Activated naive CD4-positive, alpha-beta T cell treated with anti-CD3 and anti-CD28 coated beads, Interleukin-2, amount 50 U/mL, for 24 hours (primary cell): ENCODE results near the gene SNX8.

Experiments used
- H3K27ac Mint-ChIP-seq: one replicate; pipeline ENCODE4 v1.8.0; 2021; ENCODE audit warnings: mild to moderate bottlenecking, mixed read lengths
- H3K27me3 Mint-ChIP-seq: one replicate; pipeline ENCODE4 v1.8.0; 2021; ENCODE audit warnings: mixed read lengths
- H3K36me3 Mint-ChIP-seq: one replicate; pipeline ENCODE4 v1.8.0; 2021; ENCODE audit warnings: mixed read lengths
- H3K4me1 Mint-ChIP-seq: one replicate; pipeline ENCODE4 v1.8.0; 2021; ENCODE audit warnings: mixed read lengths
- H3K4me3 Mint-ChIP-seq: one replicate; pipeline ENCODE4 v1.8.0; 2021; ENCODE audit warnings: mild to moderate bottlenecking, mixed read lengths
- H3K9me3 Mint-ChIP-seq: one replicate; pipeline ENCODE4 v1.8.0; 2021; ENCODE audit warnings: mixed read lengths

SNX8 gene

DNA sequence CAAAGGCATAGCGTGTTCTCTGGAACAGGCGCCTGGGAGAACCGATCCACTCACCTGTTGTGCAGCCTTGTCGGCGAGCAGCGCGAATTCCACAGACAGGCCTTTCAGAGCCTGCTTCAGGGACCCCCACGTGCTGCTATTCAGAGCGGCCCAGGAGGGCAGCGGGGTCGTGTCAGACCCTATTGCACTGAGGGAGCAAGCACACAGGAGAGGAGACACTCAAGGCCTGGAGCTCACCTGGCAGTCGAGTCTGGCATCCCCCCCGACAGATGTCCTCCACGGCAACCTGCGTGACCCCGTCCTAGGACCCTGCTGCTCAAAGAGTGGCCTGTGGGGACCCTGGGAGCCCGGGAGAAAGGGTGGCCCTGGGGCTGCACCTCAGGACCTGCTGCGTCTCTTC is 51.1 kb downstream of the SNX8 start:
- no peaks in the 10 kb centered on the region for H3K27me3 Mint-ChIP-seq
- no peak overlapping the region for H3K4me3 Mint-ChIP-seq
- peaks cover 5% of the 10 kb centered on the region for H3K36me3 Mint-ChIP-seq
- no peaks in the 10 kb centered on the region for H3K9me3 Mint-ChIP-seq
- no peak overlapping the region for H3K27ac Mint-ChIP-seq
- peaks cover 9% of the 10 kb centered on the region for H3K4me1 Mint-ChIP-seq

DNA sequence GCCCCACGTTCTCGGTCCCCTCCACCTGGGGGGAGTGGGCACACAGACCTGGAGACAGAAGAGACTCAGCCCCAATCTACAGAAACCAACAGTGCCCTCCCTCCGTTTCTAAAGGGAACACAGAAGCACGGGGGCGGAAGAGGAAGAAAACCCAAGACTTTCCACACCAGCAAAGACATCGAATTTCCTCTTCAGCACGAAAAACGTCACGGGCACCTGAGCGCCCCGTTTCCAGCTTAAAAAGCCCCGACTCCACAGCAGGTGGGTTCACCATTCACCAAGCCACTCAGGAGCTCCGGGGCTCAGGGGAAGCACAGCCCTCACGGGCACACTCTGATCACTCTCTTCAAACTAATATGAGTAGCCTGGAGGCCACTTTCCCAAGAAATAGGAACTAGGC is 52.6 kb downstream of the SNX8 start:
- Mint-ChIP-seq H3K9me3 (no peaks in the 10 kb centered on the region), H3K4me1 (peaks cover 9% of the 10 kb centered on the region), H3K36me3 (peaks cover 5% of the 10 kb centered on the region), H3K27ac (peak overlapping the region; percentile 92), H3K27me3 (no peaks in the 10 kb centered on the region), H3K4me3 (peak overlapping the region; percentile 66)

DNA sequence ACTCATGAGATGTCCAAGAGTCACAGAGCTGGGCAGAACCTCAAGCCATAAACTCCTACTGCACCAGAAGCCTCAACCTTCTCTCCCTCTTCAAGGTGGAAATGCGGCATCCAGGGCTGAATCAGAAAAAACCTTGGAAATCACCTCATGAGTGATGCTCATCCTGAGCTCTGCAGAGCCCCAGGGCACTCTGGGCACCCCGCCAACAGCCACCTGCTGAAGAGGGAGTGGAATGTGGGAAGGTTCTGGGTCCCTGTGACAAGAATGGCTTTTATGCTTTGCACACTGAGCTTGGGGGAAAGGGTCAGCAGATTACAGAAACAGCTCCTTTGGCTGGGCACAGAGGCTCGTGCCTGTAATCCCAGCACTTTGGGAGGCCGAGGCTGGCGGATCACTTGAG is 53.4 kb downstream of the SNX8 start:
- H3K27me3 Mint-ChIP-seq = no peaks in the 10 kb centered on the region

DNA sequence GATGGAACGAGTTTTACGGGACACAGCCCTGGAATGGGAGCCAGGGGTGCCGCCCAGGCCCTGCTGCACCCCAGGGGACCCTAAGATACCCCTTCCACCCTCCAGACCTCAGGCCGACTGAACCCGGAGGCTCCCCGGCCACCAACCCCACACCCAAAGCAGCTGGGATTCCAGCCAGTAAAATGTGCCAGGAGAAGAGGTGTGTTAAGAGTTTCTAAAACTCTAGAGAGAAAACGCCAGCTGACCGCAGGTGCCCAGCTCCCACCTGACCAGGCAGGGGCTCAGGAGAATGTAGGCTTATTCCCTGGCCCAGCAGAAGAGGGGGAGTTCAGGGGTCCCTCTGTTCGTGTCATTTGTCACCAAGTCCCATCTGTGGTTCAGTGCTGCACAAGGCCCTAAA is 54.8 kb downstream of the SNX8 start:
- Mint-ChIP-seq H3K4me1 (peaks cover 9% of the 10 kb centered on the region), H3K4me3 (no peak overlapping the region), H3K27me3 (no peaks in the 10 kb centered on the region), H3K36me3 (peaks cover 5% of the 10 kb centered on the region), H3K9me3 (no peaks in the 10 kb centered on the region), H3K27ac (no peak overlapping the region)

More for the DNA sequence above, 53.4 kb downstream of the SNX8 start:
- Mint-ChIP-seq H3K27ac (no peak overlapping the region), H3K4me3 (no peak overlapping the region), H3K9me3 (no peaks in the 10 kb centered on the region), H3K36me3 (peaks cover 5% of the 10 kb centered on the region), H3K4me1 (peaks cover 9% of the 10 kb centered on the region)

DNA sequence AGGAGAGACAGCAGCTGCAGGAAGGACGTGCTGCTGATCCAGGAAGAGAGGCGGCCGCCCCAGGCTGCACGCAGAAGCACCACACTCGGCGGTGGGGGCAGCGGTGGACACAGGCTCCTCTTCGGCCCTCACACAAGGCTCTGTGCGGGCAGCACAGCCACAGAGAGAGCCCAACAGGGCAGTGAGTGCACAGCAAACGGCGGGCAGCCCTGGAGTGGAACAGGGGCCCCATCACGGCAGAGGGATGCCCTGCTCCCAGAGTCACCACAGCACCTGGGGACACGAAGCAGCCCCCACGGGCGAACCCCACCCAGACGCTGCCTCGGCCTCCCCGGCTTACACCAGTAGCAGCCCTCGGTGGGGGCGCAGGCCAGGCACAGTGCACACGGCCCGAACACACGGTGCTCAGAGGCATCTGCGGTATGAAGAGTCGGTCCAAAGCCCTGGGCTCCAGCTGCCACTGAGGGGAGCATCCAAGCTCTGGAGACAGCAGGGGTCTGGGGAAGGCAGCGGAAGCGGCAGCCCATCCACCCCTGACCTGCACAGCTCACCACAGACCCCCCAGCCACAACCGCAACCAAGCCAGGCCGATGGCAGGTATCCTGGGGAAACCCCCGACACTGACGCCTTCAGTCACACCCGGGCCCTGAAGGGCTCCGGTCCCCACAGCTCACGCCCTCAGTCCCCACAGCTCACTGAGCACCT is 55.4 kb downstream of the SNX8 start:
- H3K27ac Mint-ChIP-seq = no peak overlapping the region
- H3K4me3 Mint-ChIP-seq = no peak overlapping the region
- H3K36me3 Mint-ChIP-seq = peaks cover 2% of the 10 kb centered on the region
- no peaks in the 10 kb centered on the region for H3K9me3 Mint-ChIP-seq
- H3K4me1 Mint-ChIP-seq = peaks cover 9% of the 10 kb centered on the region
- H3K27me3 Mint-ChIP-seq = no peaks in the 10 kb centered on the region

DNA sequence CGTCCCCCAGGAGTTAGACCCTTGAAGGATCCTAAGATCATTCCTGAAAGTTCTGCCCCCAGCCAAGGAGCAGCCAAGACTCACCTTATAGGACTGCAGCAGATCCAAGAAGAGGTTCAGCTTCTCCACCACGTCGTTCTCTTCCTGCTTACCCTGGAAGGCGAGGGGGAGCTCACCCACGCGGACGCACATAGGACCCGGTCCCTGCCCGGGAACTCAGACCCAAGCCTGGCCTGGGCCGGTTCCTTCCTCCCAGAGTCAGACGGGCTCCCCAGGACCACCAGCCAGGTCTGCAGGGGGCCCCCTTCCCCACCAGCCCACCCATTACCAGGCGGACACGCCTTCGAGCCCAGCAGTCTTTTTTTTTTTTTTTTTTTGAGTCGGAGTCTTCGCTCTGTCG is 56.6 kb downstream of the SNX8 start:
- Mint-ChIP-seq H3K36me3 (peaks cover 2% of the 10 kb centered on the region), H3K27ac (no peak overlapping the region), H3K9me3 (no peaks in the 10 kb centered on the region), H3K27me3 (no peaks in the 10 kb centered on the region), H3K4me1 (peaks cover 9% of the 10 kb centered on the region), H3K4me3 (no peak overlapping the region)

DNA sequence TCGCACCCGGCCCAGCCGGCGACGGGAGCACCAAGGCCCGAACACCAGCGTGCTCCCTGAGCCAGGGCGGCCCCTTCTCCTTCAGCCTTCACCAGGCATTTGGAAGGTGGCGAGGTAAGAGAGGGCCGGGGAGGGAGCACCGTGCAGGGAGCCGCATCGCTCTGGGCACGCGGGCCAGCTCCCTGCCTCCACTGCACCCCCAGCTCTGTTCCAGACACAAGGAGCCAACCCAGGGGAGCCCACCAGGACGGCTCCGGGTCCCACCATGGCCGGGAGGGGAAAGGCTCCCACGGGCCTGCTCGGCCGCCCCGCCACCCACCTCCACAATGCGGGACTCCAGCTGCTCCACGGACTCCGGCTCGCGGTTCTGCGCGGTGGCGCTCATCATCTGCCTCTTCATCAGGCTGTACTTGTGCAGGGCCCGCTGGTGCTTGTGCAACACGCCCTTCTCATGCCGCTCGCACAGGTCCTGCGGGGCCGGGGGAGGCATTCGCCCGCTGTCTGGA is 57.1 kb downstream of the SNX8 start:
- Mint-ChIP-seq H3K4me3 (no peak overlapping the region), H3K9me3 (no peaks in the 10 kb centered on the region), H3K36me3 (peaks cover 2% of the 10 kb centered on the region), H3K4me1 (peaks cover 9% of the 10 kb centered on the region), H3K27me3 (no peaks in the 10 kb centered on the region), H3K27ac (no peak overlapping the region)

DNA sequence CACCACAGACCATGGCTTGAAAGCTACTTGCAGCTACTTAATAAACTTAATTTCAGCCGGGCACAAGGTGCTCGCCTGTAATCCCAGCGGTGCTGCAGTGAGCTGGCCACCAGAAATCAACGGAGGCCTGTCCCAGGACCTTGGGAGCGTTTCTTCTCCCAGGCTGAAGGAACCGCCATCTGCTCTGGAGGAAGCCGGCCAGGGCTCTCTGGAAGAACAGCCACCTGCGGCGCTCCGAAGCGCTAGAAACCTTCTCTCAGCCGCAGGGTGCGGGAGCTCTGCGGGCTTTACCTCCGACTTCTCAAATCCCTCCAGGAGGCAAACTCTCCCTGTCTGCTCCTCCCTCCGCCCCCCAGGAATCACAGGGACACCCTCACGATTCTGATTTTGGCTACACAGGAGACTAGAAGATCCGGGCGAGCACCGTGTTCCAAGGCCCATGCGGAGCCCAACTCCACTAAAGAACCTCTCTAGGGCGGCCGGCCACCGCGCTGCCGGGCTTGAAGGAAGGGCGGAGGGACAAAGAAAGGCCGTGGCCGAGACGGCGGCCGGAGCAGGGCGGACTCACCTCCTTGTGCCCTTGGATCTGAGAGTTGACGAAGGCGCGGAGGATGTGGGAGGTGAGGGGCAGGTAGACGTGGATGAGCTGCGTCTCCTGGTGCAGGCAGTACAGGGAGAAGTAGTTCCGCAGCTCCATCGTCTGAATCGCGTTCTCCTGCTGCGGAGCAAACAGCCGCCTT is 57.8 kb downstream of the SNX8 start:
- Mint-ChIP-seq H3K36me3 (peaks cover 2% of the 10 kb centered on the region), H3K27ac (no peak overlapping the region), H3K27me3 (no peaks in the 10 kb centered on the region), H3K9me3 (no peaks in the 10 kb centered on the region), H3K4me3 (no peak overlapping the region), H3K4me1 (peaks cover 2% of the 10 kb centered on the region)

DNA sequence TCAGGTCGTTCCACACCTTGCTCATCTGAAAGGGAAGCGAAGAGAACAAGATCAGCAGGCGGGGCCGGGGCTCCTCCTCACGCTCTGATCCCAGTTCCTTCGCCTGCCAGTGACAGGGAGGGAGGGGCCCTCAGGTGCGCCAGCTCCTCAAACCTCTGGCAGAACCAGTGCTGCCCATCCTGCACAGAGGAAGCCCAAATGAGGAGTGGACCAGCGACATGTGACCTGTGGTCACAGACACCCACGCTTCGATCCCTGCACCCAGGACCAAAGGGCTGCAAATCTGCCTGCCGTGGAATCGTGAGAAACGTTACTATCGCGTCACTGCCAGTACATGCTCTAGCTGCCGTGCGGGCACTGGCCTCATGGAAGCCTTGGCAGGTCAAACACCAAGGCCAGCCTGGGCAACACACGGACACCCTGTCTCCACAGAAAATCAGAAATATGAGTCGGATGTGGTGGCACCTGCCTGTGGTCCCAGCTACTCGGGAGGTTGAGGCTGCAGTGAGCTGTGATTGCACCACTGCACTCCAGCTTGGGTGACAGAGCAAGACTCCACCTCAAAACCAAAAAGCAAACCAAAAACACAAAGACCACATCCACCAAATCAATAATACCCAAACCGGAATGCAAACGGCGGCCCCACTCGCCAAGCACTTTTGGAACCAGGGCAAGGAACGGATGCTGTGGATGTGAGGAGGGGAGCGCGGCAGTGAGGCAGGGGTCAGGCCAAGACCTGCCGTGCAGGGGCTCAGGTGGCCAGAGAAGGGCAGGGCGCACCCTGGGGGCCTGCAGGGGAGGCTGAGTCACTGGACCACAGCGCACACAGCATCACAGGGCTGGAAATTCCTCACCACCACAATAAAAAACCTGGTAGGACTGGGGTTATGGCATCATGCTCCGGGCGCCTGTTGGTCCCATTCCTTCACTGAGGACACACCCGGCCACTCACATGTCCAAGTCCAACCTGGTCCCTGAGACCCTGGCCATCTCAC is 58.8 kb downstream of the SNX8 start:
- peaks cover 5% of the 10 kb centered on the region for H3K36me3 Mint-ChIP-seq
- H3K4me3 Mint-ChIP-seq = no peak overlapping the region
- H3K4me1 Mint-ChIP-seq = no peaks in the 10 kb centered on the region
- H3K27me3 Mint-ChIP-seq = no peaks in the 10 kb centered on the region
- no peaks in the 10 kb centered on the region for H3K9me3 Mint-ChIP-seq
- no peak overlapping the region for H3K27ac Mint-ChIP-seq

DNA sequence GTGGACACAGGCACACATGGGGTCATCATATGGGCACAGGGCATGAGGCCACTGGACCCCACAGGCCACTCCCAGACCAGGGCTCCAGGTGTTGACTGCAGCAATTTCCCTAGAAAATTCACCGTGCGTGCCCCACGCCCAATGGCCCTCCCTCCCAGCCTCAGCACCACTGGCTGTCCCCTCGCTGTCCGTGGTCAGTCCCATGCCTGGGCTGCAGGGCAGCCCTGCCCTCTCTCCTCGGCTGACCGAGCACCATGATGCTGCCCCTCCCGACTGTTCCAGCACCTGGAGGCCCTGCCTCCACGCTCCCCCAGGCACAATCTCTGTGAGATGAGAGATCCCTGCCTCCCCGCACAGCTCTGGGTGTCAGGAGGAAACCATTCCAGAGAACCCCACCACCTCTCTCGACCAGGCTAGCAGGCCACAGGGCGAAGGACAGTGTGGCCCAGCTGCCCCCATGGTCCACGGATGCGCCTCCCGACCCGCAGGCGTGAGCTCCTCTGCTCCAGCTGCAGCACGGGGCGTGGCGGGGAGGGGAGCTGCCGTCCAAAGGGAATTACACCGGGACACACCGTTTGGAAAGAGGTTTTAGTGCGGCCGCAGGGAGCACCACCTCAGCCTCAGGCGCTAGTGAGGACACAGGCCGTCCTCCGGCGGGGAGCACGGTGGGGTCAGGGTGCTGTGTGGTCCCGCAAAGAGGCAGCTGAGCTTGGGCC is 59.7 kb downstream of the SNX8 start:
- peak overlapping the region; percentile 4 for H3K27ac Mint-ChIP-seq
- peaks cover 3% of the 10 kb centered on the region for H3K36me3 Mint-ChIP-seq
- no peaks in the 10 kb centered on the region for H3K27me3 Mint-ChIP-seq
- peaks cover 2% of the 10 kb centered on the region for H3K4me1 Mint-ChIP-seq
- no peak overlapping the region for H3K4me3 Mint-ChIP-seq
- no peaks in the 10 kb centered on the region for H3K9me3 Mint-ChIP-seq

DNA sequence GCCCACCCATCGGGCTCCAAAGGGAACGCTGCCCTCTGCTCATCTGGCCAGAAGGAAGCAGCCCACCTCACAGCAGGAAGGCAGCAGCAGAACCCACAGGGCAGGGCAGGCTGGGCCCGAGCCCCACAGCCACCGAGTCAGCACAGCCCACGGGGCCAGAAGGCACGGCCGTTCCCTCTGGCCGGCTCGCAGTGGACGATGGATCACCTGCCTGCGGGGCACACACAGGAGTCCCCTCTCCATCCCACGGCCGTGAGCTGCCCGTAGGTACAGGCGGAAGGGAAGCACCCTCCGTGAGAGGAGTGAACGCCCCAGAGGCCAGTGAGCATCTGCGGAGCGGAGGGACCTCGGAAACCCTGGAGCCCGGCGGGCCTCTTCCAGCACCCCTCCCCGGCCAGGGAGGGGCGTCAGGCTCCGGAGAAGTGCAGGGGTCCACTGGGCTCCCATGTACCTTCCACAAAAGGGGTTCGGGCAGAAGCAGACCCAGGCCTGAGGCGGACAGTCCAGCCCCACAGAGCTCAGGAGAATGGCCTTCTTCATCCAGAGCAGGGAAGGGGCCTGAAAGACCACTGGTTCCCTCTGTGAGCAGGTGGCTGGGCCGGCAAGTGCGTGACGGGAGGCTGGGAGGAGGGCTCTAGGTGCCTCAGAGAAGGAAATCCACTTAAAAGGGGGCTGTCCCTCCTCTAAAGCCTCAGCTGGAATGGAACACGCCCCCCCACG is 60.6 kb downstream of the SNX8 start:
- no peak overlapping the region for H3K27ac Mint-ChIP-seq
- H3K4me1 Mint-ChIP-seq = peaks cover 11% of the 10 kb centered on the region
- no peak overlapping the region for H3K4me3 Mint-ChIP-seq
- no peaks in the 10 kb centered on the region for H3K9me3 Mint-ChIP-seq
- H3K36me3 Mint-ChIP-seq = peaks cover 4% of the 10 kb centered on the region
- no peaks in the 10 kb centered on the region for H3K27me3 Mint-ChIP-seq

DNA sequence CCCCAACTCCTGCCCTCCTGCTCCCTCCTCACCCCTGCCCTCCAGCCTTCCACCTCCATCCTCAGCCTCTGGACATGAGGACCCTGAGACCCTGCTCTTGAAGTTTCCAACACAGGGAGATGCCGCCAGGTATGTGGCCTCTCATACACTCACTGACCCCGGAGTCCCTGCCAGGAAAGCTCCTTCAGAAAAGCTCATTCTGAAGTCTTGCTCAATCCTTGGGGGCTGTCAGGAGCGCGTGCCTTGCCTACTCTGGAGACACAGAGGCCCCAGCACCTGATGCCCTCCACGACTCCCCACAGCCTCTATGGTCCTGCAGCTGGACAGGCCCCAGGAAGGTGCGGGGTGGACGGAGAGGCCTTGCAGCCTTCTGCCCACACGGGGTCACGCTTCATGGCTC is 61.2 kb downstream of the SNX8 start:
- peaks cover 4% of the 10 kb centered on the region for H3K36me3 Mint-ChIP-seq
- H3K27me3 Mint-ChIP-seq = no peaks in the 10 kb centered on the region
- no peak overlapping the region for H3K4me3 Mint-ChIP-seq
- peaks cover 16% of the 10 kb centered on the region for H3K4me1 Mint-ChIP-seq
- no peak overlapping the region for H3K27ac Mint-ChIP-seq
- no peaks in the 10 kb centered on the region for H3K9me3 Mint-ChIP-seq

DNA sequence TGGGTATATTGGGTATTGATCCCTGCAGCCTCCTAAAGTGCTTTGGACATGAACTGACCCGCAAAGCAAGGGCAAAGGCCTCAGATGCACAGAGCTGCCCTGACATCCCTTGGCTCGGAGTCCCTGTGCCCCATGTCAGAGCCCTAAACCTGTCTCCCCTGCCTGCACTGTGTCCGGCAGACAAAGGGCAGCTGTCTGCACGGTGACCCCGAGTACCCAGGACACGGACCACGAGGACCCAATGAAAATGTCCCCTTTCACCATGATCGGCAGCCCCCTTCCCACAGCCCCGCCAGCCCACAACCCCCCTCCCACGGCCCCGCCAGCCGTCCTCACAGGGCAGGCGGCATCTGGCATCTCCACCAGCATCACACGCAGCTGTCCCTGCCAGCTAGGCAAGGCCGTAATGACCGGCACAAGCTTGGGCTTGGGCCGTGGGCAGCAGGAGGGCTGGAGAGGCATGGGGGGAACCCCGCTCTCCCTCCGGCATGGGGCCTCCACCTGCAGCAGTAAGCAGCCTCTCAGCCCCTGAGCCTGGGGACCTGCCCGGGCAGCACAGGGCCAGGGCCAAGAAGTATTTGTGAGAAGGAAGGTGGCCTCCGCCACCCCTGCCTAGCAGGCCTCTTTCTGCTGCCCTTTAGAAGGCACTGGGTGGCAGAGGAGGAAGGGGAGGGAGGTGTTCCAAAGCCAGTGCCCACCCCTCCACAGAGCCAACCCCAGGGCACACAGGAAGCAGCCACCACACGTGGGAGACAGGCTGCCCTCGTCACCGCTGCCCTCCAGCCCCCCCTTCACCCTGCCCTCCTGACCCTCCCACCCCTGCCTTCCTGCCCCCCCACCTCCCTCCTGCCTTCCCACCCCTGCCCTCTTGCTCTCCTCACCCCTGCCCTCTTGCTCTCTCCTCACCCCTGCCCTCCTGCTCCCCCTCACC is 62.1 kb downstream of the SNX8 start:
- Mint-ChIP-seq H3K4me3 (no peak overlapping the region), H3K9me3 (no peaks in the 10 kb centered on the region), H3K27ac (no peak overlapping the region), H3K36me3 (peaks cover 4% of the 10 kb centered on the region), H3K4me1 (peaks cover 19% of the 10 kb centered on the region), H3K27me3 (no peaks in the 10 kb centered on the region)

DNA sequence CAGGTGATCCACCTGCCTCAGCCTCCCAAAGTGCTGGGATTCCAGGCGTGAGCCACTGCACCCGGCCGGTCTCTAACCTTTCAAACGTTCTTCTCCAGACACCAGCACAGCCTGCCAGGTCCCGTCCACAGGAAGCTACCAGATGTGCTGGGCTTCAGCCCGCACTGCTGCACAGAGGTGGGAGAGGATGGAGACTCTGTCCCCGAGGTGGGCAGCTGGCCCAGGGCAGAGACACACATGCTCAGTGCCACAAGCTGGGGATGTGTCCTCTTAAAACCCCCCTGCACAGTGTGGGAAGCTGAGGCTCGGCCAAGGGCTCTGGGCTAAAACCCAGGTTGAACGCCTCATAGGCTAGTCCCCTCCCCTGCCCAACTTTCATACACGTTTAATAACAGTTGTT is 62.9 kb downstream of the SNX8 start:
- no peak overlapping the region for H3K4me3 Mint-ChIP-seq
- peaks cover 4% of the 10 kb centered on the region for H3K36me3 Mint-ChIP-seq

More for the DNA sequence above, 62.9 kb downstream of the SNX8 start:
- H3K4me1 Mint-ChIP-seq = peaks cover 19% of the 10 kb centered on the region
- no peaks in the 10 kb centered on the region for H3K9me3 Mint-ChIP-seq
- no peaks in the 10 kb centered on the region for H3K27me3 Mint-ChIP-seq
- no peak overlapping the region for H3K27ac Mint-ChIP-seq
